Smooth muscle cell (in vitro differentiated cells): ENCODE results near the gene RUFY1. TPM values are rescaled to one million over a fixed set of nuclear protein-coding genes. Genes with fewer than 3 reads are reported as not detected.

Experiments used
- DNase-seq: peaks from one replicate; lab custom pipeline; 2025; ENCODE audit not compliant: unreplicated experiment; lab: John Stamatoyannopoulos, UW
- H2AFZ ChIP-seq: fragments of 200-600 bp; sonication (generic); 2 replicates; pipeline ENCODE4 v1.6.0; 2016; ENCODE audit warnings: antibody characterized with exemption, low read depth, mild to moderate bottlenecking
- H3F3A ChIP-seq: fragments of 200-600 bp; sonication (generic); 2 replicates; pipeline ENCODE4 v1.6.0; 2017; ENCODE audit warnings: antibody characterized with exemption, low read depth
- H3K27ac ChIP-seq: fragments of 200-600 bp; sonication (generic); 2 replicates; pipeline ENCODE4 v1.5.1; 2016; ENCODE audit warnings: low read depth, mild to moderate bottlenecking
- H3K27me3 ChIP-seq: fragments of 200-600 bp; sonication (generic); 2 replicates; pipeline ENCODE4 v1.6.1; 2016; ENCODE audit warnings: low read depth, mild to moderate bottlenecking
- H3K36me3 ChIP-seq: fragments of 200-600 bp; sonication (generic); 2 replicates; pipeline ENCODE4 v1.5.1; 2016; ENCODE audit warnings: low read depth
- H3K4me1 ChIP-seq: fragments of 200-600 bp; sonication (generic); 2 replicates; pipeline ENCODE4 v1.5.1; 2016; ENCODE audit warnings: low read depth
- H3K4me2 ChIP-seq: fragments of 200-600 bp; sonication (generic); 2 replicates; pipeline ENCODE4 v1.6.0; 2016; ENCODE audit warnings: mild to moderate bottlenecking
- H3K4me3 ChIP-seq: fragments of 200-600 bp; sonication (generic); 2 replicates; pipeline ENCODE4 v1.5.1; 2016; ENCODE audit warnings: mild to moderate bottlenecking
- H3K79me2 ChIP-seq: fragments of 200-600 bp; sonication (generic); 2 replicates; pipeline ENCODE4 v1.6.0; 2016; ENCODE audit warnings: low read depth, mild to moderate bottlenecking
- H3K9ac ChIP-seq: fragments of 200-600 bp; sonication (generic); 2 replicates; pipeline ENCODE4 v1.6.0; 2016; ENCODE audit warnings: low read depth
- H3K9me3 ChIP-seq: fragments of 200-600 bp; sonication (generic); replicated peaks from 2 replicates; pipeline ENCODE4 v1.5.1; 2016; ENCODE audit warnings: low read depth
- H4K20me1 ChIP-seq: fragments of 200-600 bp; sonication (generic); 2 replicates; pipeline ENCODE4 v1.6.0; 2016; ENCODE audit warnings: low read depth
- CTCF ChIP-seq: fragments of 200-600 bp; sonication (generic); IDR thresholded peaks from 2 replicates; pipeline ENCODE4 v1.5.1; 2017; ENCODE audit warnings: borderline replicate concordance, mild to moderate bottlenecking, antibody characterized with exemption; ENCODE audit not compliant: insufficient read depth, poor library complexity, severe bottlenecking
- WGBS: methylation state at CpG from one replicate; pipeline ENCODE4 v1.1.7; 2016; ENCODE audit warnings: low lambda C conversion rate; 5-methylcytosine and 5-hydroxymethylcytosine counted together
- polyA plus RNA-seq: library from polyadenylated mRNA; unstranded; fragments of >200 nt; fragmentation: Nextera tagmentation; extraction: Ambion mirVana; gene quantifications from 2 replicates; pipeline ENCODE4 v1.2.1, GENCODE V29; 2016
- total RNA-seq: library from RNA; depleted of rRNA; stranded (reverse); fragments of >200 nt; gene quantifications from 2 replicates; pipeline ENCODE4 v1.2.3, GENCODE V29; 2014

Gene RUFY1
- total and polyA plus RNA-seq, 2 experiments from 2014 or later = 23.8 to 26.4 TPM

- peaks cover 8% of the 10 kb centered on the region for H3K4me1 ChIP-seq
- no peaks in the 10 kb centered on the region for H3F3A ChIP-seq
- 90% methylated on average over 9 of the region's 9 CpGs for WGBS
- no peak overlapping the region for H3K4me2 ChIP-seq
- no peaks in the 10 kb centered on the region for H3K79me2 ChIP-seq
- TF ChIP-seq CTCF = no peak
- no peaks in the 10 kb centered on the region for H3K27me3 ChIP-seq
- peaks cover 14% of the 10 kb centered on the region for H3K36me3 ChIP-seq
- no peaks in the 10 kb centered on the region for H3K9me3 ChIP-seq
- H4K20me1 ChIP-seq = peaks cover 8% of the 10 kb centered on the region
- H3K27ac ChIP-seq = no peak overlapping the region
- H2AFZ ChIP-seq = no peak overlapping the region
- no peak overlapping the region for H3K9ac ChIP-seq
- DNase-seq = no peak
- H3K4me3 ChIP-seq = no peak overlapping the region
Measured at GRCh38 chr5:179585941-179586401, 35.6 kb downstream of the RUFY1 start.

- 94% methylated on average over 3 of the region's 3 CpGs for WGBS
- H3K36me3 ChIP-seq = peaks cover 19% of the 10 kb centered on the region
- DNase-seq = no peak
- H3K4me1 ChIP-seq = peaks cover 8% of the 10 kb centered on the region
- no peak for TF ChIP-seq CTCF
- no peak overlapping the region for H3K9ac ChIP-seq
- H3K27ac ChIP-seq = no peak overlapping the region
- no peaks in the 10 kb centered on the region for H3K9me3 ChIP-seq
- no peak overlapping the region for H3K4me3 ChIP-seq
- no peak overlapping the region for H2AFZ ChIP-seq
- no peaks in the 10 kb centered on the region for H3K27me3 ChIP-seq
- peaks cover 8% of the 10 kb centered on the region for H4K20me1 ChIP-seq
- no peaks in the 10 kb centered on the region for H3K79me2 ChIP-seq
- no peaks in the 10 kb centered on the region for H3F3A ChIP-seq
- H3K4me2 ChIP-seq = no peak overlapping the region
Measured at GRCh38 chr5:179588166-179588565, 37.8 kb downstream of the RUFY1 start.

- 71% methylated on average over 6 of the region's 6 CpGs for WGBS
Measured at GRCh38 chr5:179595916-179596315, 45.6 kb downstream of the RUFY1 start.

More at GRCh38 chr5:179595916-179596315, 45.6 kb downstream of the RUFY1 start:
- H3K36me3 ChIP-seq = peaks cover 27% of the 10 kb centered on the region
- no peak for DNase-seq
- H3K4me1 ChIP-seq = no peaks in the 10 kb centered on the region
- no peak overlapping the region for H2AFZ ChIP-seq
- no peaks in the 10 kb centered on the region for H3K9me3 ChIP-seq
- H4K20me1 ChIP-seq = no peaks in the 10 kb centered on the region
- no peaks in the 10 kb centered on the region for H3F3A ChIP-seq
- H3K27ac ChIP-seq = no peak overlapping the region
- no peak overlapping the region for H3K9ac ChIP-seq
- H3K79me2 ChIP-seq = no peaks in the 10 kb centered on the region
- no peaks in the 10 kb centered on the region for H3K27me3 ChIP-seq
- H3K4me3 ChIP-seq = no peak overlapping the region
- TF ChIP-seq CTCF = no peak
- no peak overlapping the region for H3K4me2 ChIP-seq
